HepG2 (cell line): ENCODE results near the gene FSIP1. TPM values are rescaled to one million over a fixed set of nuclear protein-coding genes. Genes with fewer than 3 reads are reported as not detected.
A peak's percentile ranks its signal among the peaks of the same experiment; 100 is the strongest.

Source experiments
- ARID5B ChIP-seq: IDR thresholded peaks from 2 replicates; pipeline ENCODE4 v1.4.0; 2020; ENCODE audit warnings: mild to moderate bottlenecking, missing genetic modification reagents
- ARNT2 ChIP-seq: sonication (generic); formaldehyde crosslinking; IDR thresholded peaks from 2 replicates; pipeline ENCODE4 v1.8.0; 2022; ENCODE audit warnings: mild to moderate bottlenecking, low read depth, missing genetic modification reagents, moderate library complexity
- BORCS8-MEF2B ChIP-seq: sonication (generic); formaldehyde crosslinking; IDR thresholded peaks from 2 replicates; pipeline ENCODE4 v1.8.0; 2022; ENCODE audit warnings: mild to moderate bottlenecking, missing genetic modification reagents
- CBX5 ChIP-seq: sonication (generic); formaldehyde crosslinking; IDR thresholded peaks from 2 replicates; pipeline ENCODE4 v1.4.0; 2020; ENCODE audit warnings: missing genetic modification reagents, borderline replicate concordance
- FIP1L1 ChIP-seq: fragments of 200-400 bp; formaldehyde crosslinking; IDR thresholded peaks from 2 replicates; pipeline ENCODE4 v1.6.1; 2018; ENCODE audit warnings: low read depth, mild to moderate bottlenecking, low read length, moderate library complexity, borderline replicate concordance; ENCODE audit not compliant: insufficient read depth
- HOXA7 ChIP-seq: sonication (generic); formaldehyde crosslinking; IDR thresholded peaks from 2 replicates; pipeline ENCODE4 v1.8.1; 2022; ENCODE audit warnings: mild to moderate bottlenecking, missing genetic modification reagents, moderate library complexity
- ISL2 ChIP-seq: sonication (generic); formaldehyde crosslinking; IDR thresholded peaks from 2 replicates; pipeline ENCODE4 v1.5.0; 2020; ENCODE audit warnings: missing genetic modification reagents
- JUNB ChIP-seq: sonication (generic); formaldehyde crosslinking; IDR thresholded peaks from 2 replicates; pipeline ENCODE4 v1.8.0; 2022; ENCODE audit warnings: missing genetic modification reagents, mild to moderate bottlenecking, borderline replicate concordance
- NCOR1 ChIP-seq: fragments of 200-600 bp; sonication (generic); IDR thresholded peaks from 2 replicates; pipeline ENCODE4 v1.7.0; 2017; ENCODE audit warnings: antibody characterized with exemption, low read length, borderline replicate concordance
- NFIB ChIP-seq: sonication (generic); formaldehyde crosslinking; IDR thresholded peaks from 2 replicates; pipeline ENCODE4 v1.9.0; 2021; ENCODE audit warnings: missing genetic modification reagents, mild to moderate bottlenecking, borderline replicate concordance
- PTBP1 ChIP-seq: fragments of 200-400 bp; formaldehyde crosslinking; IDR thresholded peaks from 2 replicates; pipeline ENCODE4 v1.6.1; 2018; ENCODE audit warnings: low read length, low read depth; ENCODE audit not compliant: poor library complexity, severe bottlenecking
- SAFB2 ChIP-seq: sonication (generic); formaldehyde crosslinking; IDR thresholded peaks from 2 replicates; pipeline ENCODE4 v1.5.1; 2020; ENCODE audit warnings: missing genetic modification reagents, low read depth, mild to moderate bottlenecking, borderline replicate concordance
- SIN3B ChIP-seq: fragments of 150-350 bp; IDR thresholded peaks from 2 replicates; pipeline ENCODE4 v1.6.1; 2014; ENCODE audit warnings: low read length
- SMAD9 ChIP-seq: sonication (generic); formaldehyde crosslinking; IDR thresholded peaks from 2 replicates; pipeline ENCODE4 v1.5.1; 2020; ENCODE audit warnings: mild to moderate bottlenecking, missing genetic modification reagents
- THYN1 ChIP-seq: sonication (generic); formaldehyde crosslinking; IDR thresholded peaks from 2 replicates; pipeline ENCODE4 v1.8.1; 2023; ENCODE audit warnings: low read depth, mild to moderate bottlenecking, moderate library complexity, missing genetic modification reagents, borderline replicate concordance
- TOPORS ChIP-seq: sonication (generic); formaldehyde crosslinking; IDR thresholded peaks from 2 replicates; pipeline ENCODE4 v1.8.0; 2023; ENCODE audit warnings: mild to moderate bottlenecking, missing genetic modification reagents
- ZNF224 ChIP-seq: sonication (generic); formaldehyde crosslinking; IDR thresholded peaks from 2 replicates; pipeline ENCODE4 v1.5.0; 2020; ENCODE audit warnings: mild to moderate bottlenecking, missing genetic modification reagents
- ZNF567 ChIP-seq: sonication (generic); formaldehyde crosslinking; IDR thresholded peaks from 2 replicates; pipeline ENCODE4 v1.8.1; 2023; ENCODE audit warnings: mild to moderate bottlenecking, missing genetic modification reagents, borderline replicate concordance
- polyA plus RNA-seq, 8 experiments: library from polyadenylated mRNA; depleted of rRNA in 3 of 8; stranded (reverse) in 7 of 8; unstranded in 1 of 8; fragments of >200 nt; fragmentation: Illumina TruSeq in 4 of 8; extraction: Trizol in 4 of 8; gene quantifications; 2 replicates each; pipeline versions ENCODE4 v1.2.1 to v1.2.3, GENCODE V29; 2011 to 2016; ENCODE audit warnings: low read depth in 4 of 8, missing spikeins in 1 of 8, mixed read lengths in 1 of 8; ENCODE audit not compliant: insufficient read depth in 1 of 8
- total RNA-seq, 5 experiments: library from RNA; depleted of rRNA; stranded (reverse); fragments of >200 nt; fragmentation: Illumina TruSeq; extraction: Trizol; gene quantifications; 2 replicates each; pipeline ENCODE4 v1.2.3, GENCODE V29; 2016; ENCODE audit warnings: low read depth in 1 of 5
- TF ChIP-seq, protein P1 (sequence below): IDR thresholded peaks from 2 replicates; pipeline ENCODE4 v1.6.1; 2016; ENCODE audit warnings: mild to moderate bottlenecking
- TF ChIP-seq, protein P2 (sequence below): sonication (generic); formaldehyde crosslinking; IDR thresholded peaks from 2 replicates; pipeline ENCODE4 v1.4.0; 2020; ENCODE audit warnings: missing genetic modification reagents
- TF ChIP-seq, protein P3 (sequence below): sonication (generic); formaldehyde crosslinking; IDR thresholded peaks from 2 replicates; pipeline ENCODE4 v1.5.0; 2020; ENCODE audit warnings: missing genetic modification reagents
- TF ChIP-seq, protein P4 (sequence below): IDR thresholded peaks from 2 replicates; pipeline ENCODE4 v1.6.1; 2016

The FSIP1 gene
- total and polyA plus RNA-seq, 2 of the 13 experiments (the other 11 are each of a cell fraction or from before 2014, with no cell fraction given) = 0.18 TPM; not detected in 1

DNA sequence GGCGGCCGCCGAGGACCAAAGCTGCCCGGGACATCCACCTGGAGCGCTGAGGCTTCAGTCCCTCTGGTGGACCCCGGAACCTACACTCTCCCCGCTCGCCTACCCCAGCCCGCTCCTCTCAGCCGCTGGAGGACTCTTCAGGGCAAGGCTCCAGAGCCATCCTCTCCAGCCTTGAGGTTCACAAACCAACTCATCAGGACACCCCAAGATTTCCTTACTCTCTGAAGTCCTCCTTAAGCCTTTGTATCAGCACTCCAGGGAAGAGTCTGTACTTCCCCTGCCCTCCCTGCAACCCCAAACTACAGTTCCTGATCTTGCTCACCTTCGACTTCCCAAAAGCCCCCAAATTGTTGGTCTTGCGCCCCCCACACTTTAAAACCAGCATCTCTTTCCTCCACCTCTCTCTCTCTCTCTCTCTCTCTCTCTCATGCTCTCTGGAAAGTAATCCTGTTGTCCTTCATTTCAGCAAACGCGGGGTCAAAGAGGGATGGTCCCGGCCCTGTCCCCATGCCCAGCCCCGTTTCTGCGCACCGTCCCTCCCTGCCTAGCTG, 201.3 kb downstream of the FSIP1 start (continued):
- no peak for TF ChIP-seq NFIB (CRISPR knock-in tag)
- no peak for TF ChIP-seq FIP1L1
- no peak for TF ChIP-seq JUNB (CRISPR knock-in tag)
- TF ChIP-seq PTBP1 = no peak
- TF ChIP-seq HOXA7 (CRISPR knock-in tag) = no peak
- TF ChIP-seq TOPORS (CRISPR knock-in tag) = no peak
- 0 out of 2 replicates have a peak, but pooled peaks have one; percentile 16 for TF ChIP-seq ZNF567 (CRISPR knock-in tag)
- TF ChIP-seq, protein P1, sequence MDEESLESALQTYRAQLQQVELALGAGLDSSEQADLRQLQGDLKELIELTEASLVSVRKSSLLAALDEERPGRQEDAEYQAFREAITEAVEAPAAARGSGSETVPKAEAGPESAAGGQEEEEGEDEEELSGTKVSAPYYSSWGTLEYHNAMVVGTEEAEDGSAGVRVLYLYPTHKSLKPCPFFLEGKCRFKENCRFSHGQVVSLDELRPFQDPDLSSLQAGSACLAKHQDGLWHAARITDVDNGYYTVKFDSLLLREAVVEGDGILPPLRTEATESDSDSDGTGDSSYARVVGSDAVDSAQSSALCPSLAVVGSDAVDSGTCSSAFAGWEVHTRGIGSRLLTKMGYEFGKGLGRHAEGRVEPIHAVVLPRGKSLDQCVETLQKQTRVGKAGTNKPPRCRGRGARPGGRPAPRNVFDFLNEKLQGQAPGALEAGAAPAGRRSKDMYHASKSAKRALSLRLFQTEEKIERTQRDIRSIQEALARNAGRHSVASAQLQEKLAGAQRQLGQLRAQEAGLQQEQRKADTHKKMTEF (CRISPR knock-in tag) = no peak
- TF ChIP-seq ISL2 (CRISPR knock-in tag) = 0 out of 2 replicates have a peak, but pooled peaks have one; percentile 4
- TF ChIP-seq ZNF224 (CRISPR knock-in tag) = no peak; the same call in 1 of the 2 replicates
- TF ChIP-seq, protein P2, sequence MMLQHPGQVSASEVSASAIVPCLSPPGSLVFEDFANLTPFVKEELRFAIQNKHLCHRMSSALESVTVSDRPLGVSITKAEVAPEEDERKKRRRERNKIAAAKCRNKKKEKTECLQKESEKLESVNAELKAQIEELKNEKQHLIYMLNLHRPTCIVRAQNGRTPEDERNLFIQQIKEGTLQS = no peak
- TF ChIP-seq, protein P3, sequence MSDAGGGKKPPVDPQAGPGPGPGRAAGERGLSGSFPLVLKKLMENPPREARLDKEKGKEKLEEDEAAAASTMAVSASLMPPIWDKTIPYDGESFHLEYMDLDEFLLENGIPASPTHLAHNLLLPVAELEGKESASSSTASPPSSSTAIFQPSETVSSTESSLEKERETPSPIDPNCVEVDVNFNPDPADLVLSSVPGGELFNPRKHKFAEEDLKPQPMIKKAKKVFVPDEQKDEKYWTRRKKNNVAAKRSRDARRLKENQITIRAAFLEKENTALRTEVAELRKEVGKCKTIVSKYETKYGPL (CRISPR knock-in tag) = no peak
- TF ChIP-seq SMAD9 (CRISPR knock-in tag) = no peak
- no peak for TF ChIP-seq SIN3B
- TF ChIP-seq CBX5 = no peak
- TF ChIP-seq BORCS8-MEF2B (CRISPR knock-in tag) = no peak
- no peak for TF ChIP-seq ARNT2 (CRISPR knock-in tag)
- peak; percentile 11; the same call in 1 of the 2 replicates for TF ChIP-seq THYN1 (CRISPR knock-in tag)
- no peak; the same call in 1 of the 2 replicates for TF ChIP-seq SAFB2
- no peak for TF ChIP-seq ARID5B
- no peak for TF ChIP-seq NCOR1
- TF ChIP-seq, protein P4, sequence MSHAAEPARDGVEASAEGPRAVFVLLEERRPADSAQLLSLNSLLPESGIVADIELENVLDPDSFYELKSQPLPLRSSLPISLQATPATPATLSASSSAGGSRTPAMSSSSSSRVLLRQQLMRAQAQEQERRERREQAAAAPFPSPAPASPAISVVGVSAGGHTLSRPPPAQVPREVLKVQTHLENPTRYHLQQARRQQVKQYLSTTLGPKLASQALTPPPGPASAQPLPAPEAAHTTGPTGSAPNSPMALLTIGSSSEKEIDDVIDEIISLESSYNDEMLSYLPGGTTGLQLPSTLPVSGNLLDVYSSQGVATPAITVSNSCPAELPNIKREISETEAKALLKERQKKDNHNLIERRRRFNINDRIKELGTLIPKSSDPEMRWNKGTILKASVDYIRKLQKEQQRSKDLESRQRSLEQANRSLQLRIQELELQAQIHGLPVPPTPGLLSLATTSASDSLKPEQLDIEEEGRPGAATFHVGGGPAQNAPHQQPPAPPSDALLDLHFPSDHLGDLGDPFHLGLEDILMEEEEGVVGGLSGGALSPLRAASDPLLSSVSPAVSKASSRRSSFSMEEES = no peak
